Endothelial cell of umbilical vein (primary cell): ENCODE results near the gene NGEF. TPM values are rescaled to one million over a fixed set of nuclear protein-coding genes. Genes with fewer than 3 reads are reported as not detected.

Source experiments
- BruUV-seq: library from RNA; stranded (reverse); fragments of 400-500 nt; replicated peaks from 2 replicates; lab custom pipeline; 2021; lab: Mats Ljungman, UMichigan
- CTCF ChIA-PET: fragments of 300-600, 350-600 bp; sonication (Branson Sonifier 250); formaldehyde crosslinking; loops from one replicate; lab custom pipeline; 2021; ENCODE audit warnings: antibody characterized with exemption, inconsistent platforms; lab: Charles Lee
- POLR2A ChIA-PET: fragments of 300-600, 350-600 bp; sonication (Branson Sonifier 250); formaldehyde crosslinking; loops from one replicate; lab custom pipeline; 2021; ENCODE audit warnings: antibody characterized with exemption, inconsistent platforms; lab: Charles Lee
- DNase-seq: peaks from one replicate; pipeline ENCODE4 v3.0.0-alpha.2; 2011; ENCODE audit warnings: low read depth, low spot score
- FAIRE-seq: peaks from 2 replicates; lab custom pipeline; 2011; peaks lifted over from hg19 to GRCh38; lab: Jason Lieb, UNC
- H2AFZ ChIP-seq: 2 replicates; pipeline ENCODE4 v1.6.0; 2012; ENCODE audit warnings: low read depth, low read length, control low read depth, inconsistent platforms
- H3K27ac ChIP-seq: 2 replicates; pipeline ENCODE4 v1.5.1; 2011; ENCODE audit warnings: low read depth, mild to moderate bottlenecking, control low read depth, low read length, moderate library complexity; ENCODE audit not compliant: insufficient read depth
- H3K27me3 ChIP-seq, 2 experiments: 2 replicates each; pipeline versions ENCODE4 v1.6.0 to v1.6.1; 2011; ENCODE audit warnings: low read length in 2 of 2, mixed read lengths in 1 of 2; ENCODE audit not compliant: control insufficient read depth in 2 of 2, insufficient read depth in 2 of 2
- H3K36me3 ChIP-seq, 2 experiments: 2 replicates in 1 of 2; 3 replicates in 1 of 2; pipeline ENCODE4 v1.5.1; 2011; ENCODE audit warnings: low read length in 2 of 2, mild to moderate bottlenecking in 1 of 2, moderate library complexity in 1 of 2; ENCODE audit not compliant: control insufficient read depth in 2 of 2, insufficient read depth in 2 of 2; ENCODE audit errors: extremely low read depth in 1 of 2
- H3K4me1 ChIP-seq: 3 replicates; pipeline ENCODE4 v1.5.1; 2011; ENCODE audit warnings: mild to moderate bottlenecking, low read length; ENCODE audit not compliant: control insufficient read depth, insufficient read depth; ENCODE audit errors: extremely low read depth
- H3K4me2 ChIP-seq: 2 replicates; pipeline ENCODE4 v1.6.1; 2011; ENCODE audit warnings: low read length, control low read depth, mixed read lengths; ENCODE audit not compliant: insufficient read depth
- H3K4me3 ChIP-seq, 3 experiments: fragments of 200-600 bp in 1 of 3; sonication (generic), shearing (Covaris generic) in 1 of 3; replicated peaks in 1 of 3; 2 replicates each; pipeline ENCODE4 v1.5.1; 2011 to 2016; ENCODE audit warnings: control low read depth in 3 of 3, low read length in 3 of 3, mild to moderate bottlenecking in 2 of 3, inconsistent platforms in 1 of 3, low read depth in 1 of 3, moderate library complexity in 1 of 3; ENCODE audit not compliant: insufficient read depth in 1 of 3
- H3K79me2 ChIP-seq: 2 replicates; pipeline ENCODE4 v1.6.0; 2012; ENCODE audit warnings: low read length, inconsistent platforms; ENCODE audit not compliant: control insufficient read depth, insufficient read depth
- H3K9ac ChIP-seq: replicated peaks from 2 replicates; pipeline ENCODE3; 2011; ENCODE audit warnings: low read length, control low read depth; ENCODE audit not compliant: insufficient read depth; ENCODE audit errors: extremely low read depth
- H3K9me1 ChIP-seq: replicated peaks from 3 replicates; pipeline ENCODE4 v1.6.0; 2011; ENCODE audit warnings: mild to moderate bottlenecking, low read length; ENCODE audit not compliant: control insufficient read depth, insufficient read depth; ENCODE audit errors: extremely low read depth
- H3K9me3 ChIP-seq: replicated peaks from 2 replicates; pipeline ENCODE4 v1.5.1; 2012; ENCODE audit warnings: low read length, inconsistent platforms; ENCODE audit not compliant: control insufficient read depth, insufficient read depth
- H4K20me1 ChIP-seq: replicated peaks from 2 replicates; pipeline ENCODE3; 2011; ENCODE audit warnings: mild to moderate bottlenecking, low read length; ENCODE audit not compliant: control insufficient read depth, insufficient read depth; ENCODE audit errors: extremely low read depth
- GATA2 ChIP-seq: IDR thresholded peaks from 2 replicates; pipeline ENCODE4 v1.7.0; 2011; ENCODE audit warnings: low read depth, mild to moderate bottlenecking, moderate library complexity, mixed read lengths, low read length; ENCODE audit not compliant: insufficient read length, insufficient read depth
- POLR2A ChIP-seq: IDR thresholded peaks from 2 replicates; pipeline ENCODE4 v1.6.1; 2012; ENCODE audit warnings: low read depth, mild to moderate bottlenecking, control low read depth, low read length
- dilution Hi-C: fragments of 300-500 bp; cut with MboI; formaldehyde crosslinking; loops from one replicate; pipeline ENCODE4 v1.15.0; 2019; ENCODE audit warnings: low sequenced_read_pairs; ENCODE audit not compliant: extremely low pct_ligation_motif_present
- intact Hi-C: fragments of 100-400 bp; cut with micrococcal nuclease; formaldehyde crosslinking; loops from one replicate; pipeline ENCODE4 v1.10.0; 2022
- polyA plus RNA-seq, 4 experiments: library from polyadenylated mRNA; depleted of rRNA in 3 of 4; stranded (reverse) in 3 of 4; unstranded in 1 of 4; fragments of >200 nt; gene quantifications; 2 replicates each; pipeline versions ENCODE4 v1.2.1 to v1.2.3, GENCODE V29; 2011 to 2012; ENCODE audit warnings: missing spikeins in 1 of 4
- total RNA-seq: library from RNA; stranded (reverse); gene quantifications from 2 replicates; pipeline ENCODE4 v1.2.3, GENCODE V29; 2021
- TF ChIP-seq, protein P1 (sequence below): IDR thresholded peaks from 2 replicates; pipeline ENCODE4 v1.6.1; 2011; ENCODE audit not compliant: insufficient read depth, insufficient read length

Gene NGEF
- total and polyA plus RNA-seq, 2 donors (not counting 3 experiments of a cell fraction or from before 2014, with no cell fraction given) = 0.22 to 0.41 TPM

DNA sequence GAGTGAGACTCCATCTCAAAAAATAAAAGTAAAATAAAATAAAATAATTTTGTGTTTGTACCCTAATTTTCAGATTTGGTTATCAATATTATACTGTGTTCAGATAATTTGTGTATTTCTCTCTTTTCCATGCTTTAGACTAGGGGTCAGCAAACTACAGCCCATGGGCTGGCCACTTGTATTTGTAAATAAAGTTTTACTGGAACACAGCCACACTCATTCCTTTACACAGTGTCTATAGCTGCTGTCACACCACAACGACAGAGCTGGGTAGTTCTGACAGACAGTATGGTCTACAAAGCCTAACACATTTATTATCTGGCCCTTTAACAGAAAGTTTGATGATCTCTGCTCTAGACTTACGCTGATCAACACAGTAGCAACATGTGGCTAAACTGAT lies 99.2 kb downstream of the NGEF start:
- POLR2A ChIA-PET = no interaction called here
- no peak for TF ChIP-seq POLR2A
- TF ChIP-seq, protein P1, sequence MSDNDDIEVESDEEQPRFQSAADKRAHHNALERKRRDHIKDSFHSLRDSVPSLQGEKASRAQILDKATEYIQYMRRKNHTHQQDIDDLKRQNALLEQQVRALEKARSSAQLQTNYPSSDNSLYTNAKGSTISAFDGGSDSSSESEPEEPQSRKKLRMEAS = no peak
- intact Hi-C loops (no loop called here), dilution Hi-C loops (no loop called here)
- Histone ChIP-seq H3K4me2 (no peak overlapping the region), H3K4me1 (peaks cover under 1% of the 10 kb centered on the region), H2AFZ (no peak overlapping the region), H3K9ac (no peak overlapping the region), H3K36me3 (no peaks in the 10 kb centered on the region), H3K79me2 (no peaks in the 10 kb centered on the region), H3K9me3 (no peaks in the 10 kb centered on the region), H3K9me1 (no peaks in the 10 kb centered on the region), H3K27ac (no peak overlapping the region), H4K20me1 (no peaks in the 10 kb centered on the region), H3K4me3 (no peak overlapping the region), H3K27me3 (no peaks in the 10 kb centered on the region)
- no peak for FAIRE-seq
- no TSS peak for BruUV-seq
- DNase-seq = no peak
- CTCF ChIA-PET = interaction anchor here (1.0 kb wide), 1 partner anchor 18 kb away, joined by 3 read pairs; no protein-coding TSS in a partner anchor

DNA sequence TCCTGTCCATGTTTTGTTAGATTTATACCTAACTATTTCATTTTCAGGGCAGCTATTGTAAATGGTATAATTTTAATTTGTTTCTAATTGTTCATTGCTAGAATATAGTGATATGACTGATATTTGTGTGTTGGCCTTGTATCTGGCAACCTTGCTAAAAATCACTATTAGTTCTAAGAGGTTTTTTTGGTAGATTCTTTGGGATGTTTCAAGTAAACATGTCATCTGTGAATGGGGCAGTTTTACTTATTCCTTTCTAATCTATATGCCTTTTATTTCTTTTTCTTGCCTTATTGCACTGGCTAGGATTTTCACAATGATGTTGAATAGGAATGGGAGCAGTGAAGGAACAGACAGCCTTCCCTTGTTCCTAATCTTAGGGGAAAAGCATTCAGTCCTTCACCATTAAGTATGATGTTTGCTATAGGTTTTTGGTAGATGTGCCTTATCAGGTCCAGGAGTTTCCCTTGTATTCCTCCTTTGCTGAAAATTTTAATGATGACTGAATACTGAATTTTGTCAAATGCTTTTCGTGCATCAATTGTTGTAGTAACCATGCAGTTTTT lies 101.3 kb downstream of the NGEF start:
- no TSS peak for BruUV-seq
- DNase-seq = no peak
- dilution Hi-C loops = no loop called here

More for the DNA sequence above, 101.3 kb downstream of the NGEF start:
- no peaks in the 10 kb centered on the region for H3K36me3 ChIP-seq
- intact Hi-C loops = no loop called here
- ChIA-PET CTCF (no interaction called here), POLR2A (no interaction called here)
- H4K20me1 ChIP-seq = no peaks in the 10 kb centered on the region
- H3K4me2 ChIP-seq = no peak overlapping the region
- H3K9me1 ChIP-seq = no peaks in the 10 kb centered on the region
- H3K9ac ChIP-seq = no peak overlapping the region
- H3K4me1 ChIP-seq = peaks cover 5% of the 10 kb centered on the region
- H3K27ac ChIP-seq = no peak overlapping the region
- TF ChIP-seq, protein P1 = no peak
- no peak for TF ChIP-seq GATA2
- H3K4me3 ChIP-seq = no peak overlapping the region
- no peaks in the 10 kb centered on the region for H3K79me2 ChIP-seq
- H3K27me3 ChIP-seq = no peaks in the 10 kb centered on the region
- H3K9me3 ChIP-seq = no peaks in the 10 kb centered on the region
- H2AFZ ChIP-seq = no peak overlapping the region
- no peak for FAIRE-seq
